GM18873 (cell line): ENCODE measurements around the gene FBXL2.
"Not testable (repeated sequence)": the region's sequence is repeated elsewhere in the genome, so short reads cannot be mapped to it uniquely, and the experiment has no call there.

Experiments used
- ATAC-seq: cut with Tn5 transposase; IDR thresholded peaks from one replicate; pipeline ENCODE4 v1.9.1; 2021; ENCODE audit warnings: mild to moderate bottlenecking, moderate library complexity, moderate number of reproducible peaks; ENCODE audit not compliant: unreplicated experiment, low FRiP score

FBXL2 gene

GRCh38 chr3:33314993-33315392, 37.8 kb downstream of the FBXL2 start:
- ATAC-seq: no peak

- no peak for ATAC-seq
Observed at GRCh38 chr3:33315826-33316225, 38.6 kb downstream of the FBXL2 start.

GRCh38 chr3:33317963-33318709, 40.9 kb downstream of the FBXL2 start:
- ATAC-seq: no peak

- ATAC-seq: no peak
Observed at GRCh38 chr3:33318710-33319380, 41.6 kb downstream of the FBXL2 start.

GRCh38 chr3:33322412-33322811, 45.2 kb downstream of the FBXL2 start:
- no peak for ATAC-seq

GRCh38 chr3:33331414-33331813, 54.2 kb downstream of the FBXL2 start:
- ATAC-seq: no peak

- no peak for ATAC-seq
Observed at GRCh38 chr3:33334364-33334763, 57.1 kb downstream of the FBXL2 start.

- ATAC-seq: not testable (repeated sequence)
Observed at GRCh38 chr3:33338936-33339465, 61.8 kb downstream of the FBXL2 start.

GRCh38 chr3:33339758-33340157, 62.5 kb downstream of the FBXL2 start:
- no peak for ATAC-seq

- ATAC-seq: no peak
Observed at GRCh38 chr3:33355611-33356010, 78.4 kb downstream of the FBXL2 start.

GRCh38 chr3:33358172-33358781, 81.0 kb downstream of the FBXL2 start:
- ATAC-seq: no peak

- no peak for ATAC-seq
Observed at GRCh38 chr3:33360136-33360825, 83.0 kb downstream of the FBXL2 start.

GRCh38 chr3:33363113-33363800, 86.0 kb downstream of the FBXL2 start:
- ATAC-seq: no peak

- ATAC-seq: no peak
Observed at GRCh38 chr3:33364060-33364459, 86.8 kb downstream of the FBXL2 start.

GRCh38 chr3:33364531-33365128, 87.4 kb downstream of the FBXL2 start:
- no peak for ATAC-seq

- ATAC-seq: no peak
Observed at GRCh38 chr3:33372218-33373081, 95.2 kb downstream of the FBXL2 start.

GRCh38 chr3:33373082-33373437, 95.8 kb downstream of the FBXL2 start:
- no peak for ATAC-seq

GRCh38 chr3:33377489-33377888, 100.2 kb downstream of the FBXL2 start:
- no peak for ATAC-seq

- no peak for ATAC-seq
Observed at GRCh38 chr3:33377931-33378330, 100.7 kb downstream of the FBXL2 start.
